ENCODE results near the gene ZNF106. TPM values are rescaled to one million over a fixed set of nuclear protein-coding genes. Genes with fewer than 3 reads are reported as not detected.

Gene ZNF106
- total RNA-seq, 1 donor from 2014 or later, result 62.1 TPM

- H3K4me3 Mint-ChIP-seq, result no peak overlapping the region
- H3K27ac Mint-ChIP-seq, result no peak overlapping the region
- H3K9me3 Mint-ChIP-seq, result no peaks in the 10 kb centered on the region
- no peaks in the 10 kb centered on the region for H3K27me3 Mint-ChIP-seq
- H3K36me3 Mint-ChIP-seq (ENCODE audit: low read depth), result no peaks in the 10 kb centered on the region
- no peaks in the 10 kb centered on the region for H3K4me1 Mint-ChIP-seq
- DNase-seq, result peak; percentile 77
- intact Hi-C loops (cut with micrococcal nuclease), result no loop called here
These were observed 105.5 kb downstream of the ZNF106 start for GRCh38 chr15:42385206-42385979.

- no peaks in the 10 kb centered on the region for H3K4me1 Mint-ChIP-seq
- H3K9me3 Mint-ChIP-seq, result no peaks in the 10 kb centered on the region
- H3K36me3 Mint-ChIP-seq (ENCODE audit: low read depth), result no peaks in the 10 kb centered on the region
- H3K27ac Mint-ChIP-seq, result no peak overlapping the region
- no peak for DNase-seq
- intact Hi-C loops (cut with micrococcal nuclease), result no loop called here
- H3K4me3 Mint-ChIP-seq, result no peak overlapping the region
- no peaks in the 10 kb centered on the region for H3K27me3 Mint-ChIP-seq
These were observed 106.3 kb downstream of the ZNF106 start for GRCh38 chr15:42384597-42384996.

GRCh38 chr15:42378011-42378410 lies 112.9 kb downstream of the ZNF106 start:
- H3K9me3 Mint-ChIP-seq, result peaks cover 4% of the 10 kb centered on the region
- no peaks in the 10 kb centered on the region for H3K36me3 Mint-ChIP-seq (ENCODE audit: low read depth)
- H3K4me1 Mint-ChIP-seq, result no peaks in the 10 kb centered on the region
- DNase-seq, result no peak
- intact Hi-C loops (cut with micrococcal nuclease), result no loop called here
- H3K27ac Mint-ChIP-seq, result no peak overlapping the region
- H3K27me3 Mint-ChIP-seq, result peaks cover 2% of the 10 kb centered on the region
- H3K4me3 Mint-ChIP-seq, result no peak overlapping the region

- Mint-ChIP-seq H3K9me3 (peaks cover 4% of the 10 kb centered on the region), H3K27ac (no peak overlapping the region), H3K4me3 (no peak overlapping the region), H3K4me1 (no peaks in the 10 kb centered on the region), H3K27me3 (peaks cover 2% of the 10 kb centered on the region), H3K36me3 (ENCODE audit: low read depth) (no peaks in the 10 kb centered on the region)
- intact Hi-C loops (cut with micrococcal nuclease), result no loop called here
- no peak for DNase-seq
These were observed 115.0 kb downstream of the ZNF106 start for GRCh38 chr15:42375941-42376340.

GRCh38 chr15:42375252-42375651 lies 115.7 kb downstream of the ZNF106 start:
- Mint-ChIP-seq H3K9me3 (peaks cover 4% of the 10 kb centered on the region), H3K27me3 (peaks cover 2% of the 10 kb centered on the region)
- intact Hi-C loops (cut with micrococcal nuclease), result no loop called here

GRCh38 chr15:42374810-42375209 lies 116.1 kb downstream of the ZNF106 start:
- H3K9me3 Mint-ChIP-seq, result peaks cover 4% of the 10 kb centered on the region
- intact Hi-C loops (cut with micrococcal nuclease), result no loop called here
- no peaks in the 10 kb centered on the region for H3K4me1 Mint-ChIP-seq
- no peaks in the 10 kb centered on the region for H3K36me3 Mint-ChIP-seq (ENCODE audit: low read depth)
- no peak overlapping the region for H3K27ac Mint-ChIP-seq
- H3K27me3 Mint-ChIP-seq, result peaks cover 2% of the 10 kb centered on the region
- no peak overlapping the region for H3K4me3 Mint-ChIP-seq
- DNase-seq, result no peak

More at GRCh38 chr15:42375252-42375651, 115.7 kb downstream of the ZNF106 start:
- Mint-ChIP-seq H3K4me3 (no peak overlapping the region), H3K27ac (no peak overlapping the region), H3K4me1 (no peaks in the 10 kb centered on the region), H3K36me3 (ENCODE audit: low read depth) (no peaks in the 10 kb centered on the region)
- DNase-seq, result no peak

GRCh38 chr15:42373936-42374335 lies 117.0 kb downstream of the ZNF106 start:
- H3K4me1 Mint-ChIP-seq, result no peaks in the 10 kb centered on the region
- no peak overlapping the region for H3K27ac Mint-ChIP-seq
- intact Hi-C loops (cut with micrococcal nuclease), result no loop called here
- no peak overlapping the region for H3K4me3 Mint-ChIP-seq
- no peaks in the 10 kb centered on the region for H3K36me3 Mint-ChIP-seq (ENCODE audit: low read depth)
- peaks cover 4% of the 10 kb centered on the region for H3K9me3 Mint-ChIP-seq
- no peak for DNase-seq
- H3K27me3 Mint-ChIP-seq, result peaks cover 2% of the 10 kb centered on the region

GRCh38 chr15:42373274-42373673 lies 117.7 kb downstream of the ZNF106 start:
- H3K9me3 Mint-ChIP-seq, result peaks cover 4% of the 10 kb centered on the region
- H3K4me1 Mint-ChIP-seq, result no peaks in the 10 kb centered on the region
- no peak overlapping the region for H3K27ac Mint-ChIP-seq
- H3K27me3 Mint-ChIP-seq, result no peaks in the 10 kb centered on the region
- H3K36me3 Mint-ChIP-seq (ENCODE audit: low read depth), result no peaks in the 10 kb centered on the region
- intact Hi-C loops (cut with micrococcal nuclease), result no loop called here
- H3K4me3 Mint-ChIP-seq, result no peak overlapping the region
- no peak for DNase-seq

- Mint-ChIP-seq H3K4me3 (no peak overlapping the region), H3K4me1 (no peaks in the 10 kb centered on the region), H3K27ac (no peak overlapping the region), H3K27me3 (no peaks in the 10 kb centered on the region), H3K36me3 (ENCODE audit: low read depth) (no peaks in the 10 kb centered on the region), H3K9me3 (no peaks in the 10 kb centered on the region)
- intact Hi-C loops (cut with micrococcal nuclease), result no loop called here
- no peak for DNase-seq
These were observed 119.8 kb downstream of the ZNF106 start for GRCh38 chr15:42371096-42371495.

- Mint-ChIP-seq H3K27me3 (no peaks in the 10 kb centered on the region), H3K9me3 (no peaks in the 10 kb centered on the region), H3K4me3 (no peak overlapping the region), H3K27ac (no peak overlapping the region), H3K36me3 (ENCODE audit: low read depth) (no peaks in the 10 kb centered on the region), H3K4me1 (no peaks in the 10 kb centered on the region)
- intact Hi-C loops (cut with micrococcal nuclease), result no loop called here
- no peak for DNase-seq
These were observed 122.8 kb downstream of the ZNF106 start for GRCh38 chr15:42368096-42368495.

- no peak overlapping the region for H3K27ac Mint-ChIP-seq
- intact Hi-C loops (cut with micrococcal nuclease), result no loop called here
- no peaks in the 10 kb centered on the region for H3K4me1 Mint-ChIP-seq
- H3K9me3 Mint-ChIP-seq, result no peaks in the 10 kb centered on the region
- H3K36me3 Mint-ChIP-seq (ENCODE audit: low read depth), result no peaks in the 10 kb centered on the region
- no peaks in the 10 kb centered on the region for H3K27me3 Mint-ChIP-seq
- DNase-seq, result no peak
- no peak overlapping the region for H3K4me3 Mint-ChIP-seq
These were observed 123.9 kb downstream of the ZNF106 start for GRCh38 chr15:42367041-42367440.

GRCh38 chr15:42365921-42366550 lies 124.9 kb downstream of the ZNF106 start:
- Mint-ChIP-seq H3K4me3 (no peak overlapping the region), H3K27ac (no peak overlapping the region), H3K9me3 (no peaks in the 10 kb centered on the region), H3K4me1 (peaks cover 2% of the 10 kb centered on the region), H3K36me3 (ENCODE audit: low read depth) (no peaks in the 10 kb centered on the region), H3K27me3 (no peaks in the 10 kb centered on the region)
- intact Hi-C loops (cut with micrococcal nuclease), result no loop called here
- DNase-seq, result no peak

GRCh38 chr15:42364529-42364928 lies 126.4 kb downstream of the ZNF106 start:
- no peak for DNase-seq
- H3K27me3 Mint-ChIP-seq, result no peaks in the 10 kb centered on the region
- intact Hi-C loops (cut with micrococcal nuclease), result no loop called here
- peaks cover 2% of the 10 kb centered on the region for H3K4me1 Mint-ChIP-seq
- no peaks in the 10 kb centered on the region for H3K36me3 Mint-ChIP-seq (ENCODE audit: low read depth)
- no peaks in the 10 kb centered on the region for H3K9me3 Mint-ChIP-seq
- H3K4me3 Mint-ChIP-seq, result no peak overlapping the region
- H3K27ac Mint-ChIP-seq, result no peak overlapping the region

- Mint-ChIP-seq H3K9me3 (no peaks in the 10 kb centered on the region), H3K36me3 (ENCODE audit: low read depth) (no peaks in the 10 kb centered on the region), H3K4me3 (no peak overlapping the region), H3K27ac (no peak overlapping the region), H3K4me1 (peaks cover 2% of the 10 kb centered on the region), H3K27me3 (no peaks in the 10 kb centered on the region)
- intact Hi-C loops (cut with micrococcal nuclease), result no loop called here
- DNase-seq, result no peak
These were observed 127.0 kb downstream of the ZNF106 start for GRCh38 chr15:42363942-42364341.
